ENCODE results near the gene INO80B. TPM values are rescaled to one million over a fixed set of nuclear protein-coding genes. Genes with fewer than 3 reads are reported as not detected.
"Not testable (repeated sequence)": the region's sequence is repeated elsewhere in the genome, so short reads cannot be mapped to it uniquely, and the experiment has no call there.

Gene INO80B
- total and polyA plus RNA-seq, 4 experiments from 2014 or later, result 4.6 to 82.8 (median 42.0) TPM

- DNase-seq; H3K9me3 Mint-ChIP-seq; H3K36me3 ChIP-seq (ENCODE audit: insufficient read depth, low read length); H3K27me3 Mint-ChIP-seq; H3K27me3 ChIP-seq (ENCODE audit: insufficient read depth, low read length); H3K9me3 ChIP-seq (ENCODE audit: control insufficient read depth in 1 of 2, low read length in 2 of 2): not testable (repeated sequence)
- peaks cover 6 to 11% of the 10 kb centered on the region in 2 donors for H3K36me3 Mint-ChIP-seq
- H3K4me3 Mint-ChIP-seq, result peak overlapping the region; percentile 96 to 100 (median 98)
- H3K4me1 ChIP-seq (ENCODE audit: insufficient read depth, low read length), result peaks cover 13% of the 10 kb centered on the region
- ChIA-PET POLR2A (ENCODE audit: partially characterized antibody) (interaction anchor here (0.8 to 4.7 kb wide), 12 partner anchors 12 to 171 kb away, joined by 4 to 72 read pairs (median 8); partner anchors contain the start of genes AUP1, CCDC142, DQX1 and HTRA2), CTCF (ENCODE audit: partially characterized antibody) (interaction anchor here (0.7 to 2.2 kb wide), 5 partner anchors 33 to 111 kb away, joined by 3 to 6 read pairs (median 5); partner anchors contain the start of genes INO80B and PCGF1)
- peak overlapping the region; percentile 88 to 100 (median 99) for H3K27ac Mint-ChIP-seq
- H3K4me3 ChIP-seq (ENCODE audit: low read length in 2 of 2), result peak overlapping the region in 1 of 2 donors; percentile 88
- H3K27ac ChIP-seq (ENCODE audit: low read depth, low read length), result peak overlapping the region; percentile 93
- H3K4me1 Mint-ChIP-seq, result peaks cover 13 to 36% (median 22%) of the 10 kb centered on the region in 4 donors
- intact Hi-C loops (cut with micrococcal nuclease), result loop anchor here (1.0 kb wide), 6 partner anchors 28 to 683 kb away; partner anchors contain the start of genes AUP1, DGUOK, HTRA2 and TPRKB
These were observed 34.3 kb upstream of the INO80B start for GRCh38 chr2:74420443-74421103.

GRCh38 chr2:74421221-74421870 lies 33.5 kb upstream of the INO80B start, which contains the start of the genes C2orf81 and WDR54:
TSS of gene C2orf81 (minus strand) at chr2:74421619. CDS start at chr2:74421560, 59 bp downstream.
TSS of gene WDR54 (plus strand) at chr2:74421730. CDS start at chr2:74422154, 424 bp downstream.
- H3K4me3 ChIP-seq (ENCODE audit: low read length in 2 of 2), result peak within 1 kb of the TSS; percentile 76 to 88
- peaks cover 12 to 30% (median 21%) of the 10 kb centered on the region in 4 donors for H3K4me1 Mint-ChIP-seq
- peaks cover 11% of the 10 kb centered on the region for H3K4me1 ChIP-seq (ENCODE audit: insufficient read depth, low read length)
- H3K27ac Mint-ChIP-seq, result peak within 1 kb of the TSS; percentile 88 to 100 (median 99)
- peak; percentile 91 to 96 (median 95) for DNase-seq
- H3K9me3 ChIP-seq (ENCODE audit: control insufficient read depth in 1 of 2, low read length in 2 of 2), result no peaks in the 10 kb centered on the region
- peak within 1 kb of the TSS; percentile 93 for H3K27ac ChIP-seq (ENCODE audit: low read depth, low read length)
- no peaks in the 10 kb centered on the region for H3K27me3 Mint-ChIP-seq
- H3K36me3 Mint-ChIP-seq, result peaks cover 9 to 13% of the 10 kb centered on the region in 2 donors
- intact Hi-C loops (cut with micrococcal nuclease), result loop anchor here (1.0 kb wide), 6 partner anchors 29 to 684 kb away; partner anchors contain the start of genes AUP1, DGUOK, HTRA2 and TPRKB
- H3K9me3 Mint-ChIP-seq, result no peaks in the 10 kb centered on the region
- no peaks in the 10 kb centered on the region for H3K27me3 ChIP-seq (ENCODE audit: insufficient read depth, low read length)
- ChIA-PET CTCF (ENCODE audit: partially characterized antibody) (interaction anchor here (0.7 to 2.2 kb wide), 5 partner anchors 32 to 111 kb away, joined by 3 to 6 read pairs (median 5); partner anchors contain the start of genes INO80B and PCGF1), POLR2A (ENCODE audit: partially characterized antibody) (interaction anchor here (0.8 to 4.7 kb wide), 14 partner anchors 11 to 494 kb away, joined by 3 to 72 read pairs (median 8); partner anchors contain the start of genes AUP1, CCDC142, DQX1 and HTRA2)
- H3K36me3 ChIP-seq (ENCODE audit: insufficient read depth, low read length), result no peaks in the 10 kb centered on the region
- H3K4me3 Mint-ChIP-seq, result peak within 1 kb of the TSS; percentile 96 to 100 (median 98)

- Mint-ChIP-seq H3K36me3 (peaks cover 9 to 16% of the 10 kb centered on the region in 2 donors), H3K27me3 (no peaks in the 10 kb centered on the region), H3K27ac (peak overlapping the region; percentile 87 to 100 (median 92)), H3K4me3 (peak overlapping the region in 7 of 8 donors; percentile 12 to 100 (median 98)), H3K4me1 (peaks cover 12 to 30% (median 21%) of the 10 kb centered on the region in 4 donors), H3K9me3 (peaks cover 0 to 1% (median 0%) of the 10 kb centered on the region in 8 donors)
- Histone ChIP-seq H3K4me1 (ENCODE audit: insufficient read depth, low read length) (peaks cover 11% of the 10 kb centered on the region), H3K9me3 (ENCODE audit: control insufficient read depth in 1 of 2, low read length in 2 of 2) (no peaks in the 10 kb centered on the region), H3K27me3 (ENCODE audit: insufficient read depth, low read length) (no peaks in the 10 kb centered on the region), H3K36me3 (ENCODE audit: insufficient read depth, low read length) (no peaks in the 10 kb centered on the region), H3K27ac (ENCODE audit: low read depth, low read length) (no peak overlapping the region), H3K4me3 (ENCODE audit: low read length in 2 of 2) (no peak overlapping the region)
- intact Hi-C loops (cut with micrococcal nuclease), result no loop called here
- ChIA-PET POLR2A (ENCODE audit: partially characterized antibody) (interaction anchor here (1.1 to 4.7 kb wide), 3 partner anchors 31 to 33 kb away, joined by 4 to 72 read pairs (median 34); partner anchors contain the start of genes INO80B and WBP1), CTCF (ENCODE audit: partially characterized antibody) (no interaction called here)
- DNase-seq, result no peak
These were observed 31.4 kb upstream of the INO80B start for GRCh38 chr2:74423231-74424095.

GRCh38 chr2:74424139-74424992 lies 30.5 kb upstream of the INO80B start:
- H3K27me3 ChIP-seq (ENCODE audit: insufficient read depth, low read length), result no peaks in the 10 kb centered on the region
- H3K27me3 Mint-ChIP-seq, result no peaks in the 10 kb centered on the region
- peaks cover 11% of the 10 kb centered on the region for H3K4me1 ChIP-seq (ENCODE audit: insufficient read depth, low read length)
- H3K36me3 ChIP-seq (ENCODE audit: insufficient read depth, low read length), result no peaks in the 10 kb centered on the region
- no peak overlapping the region for H3K27ac ChIP-seq (ENCODE audit: low read depth, low read length)
- H3K9me3 ChIP-seq (ENCODE audit: control insufficient read depth in 1 of 2, low read length in 2 of 2), result no peaks in the 10 kb centered on the region
- peaks cover 12 to 30% (median 21%) of the 10 kb centered on the region in 4 donors for H3K4me1 Mint-ChIP-seq
- ChIA-PET CTCF (ENCODE audit: partially characterized antibody) (interaction anchor here (0.6 to 1.1 kb wide), 3 partner anchors 15 to 165 kb away, joined by 3 read pairs; no protein-coding TSS in a partner anchor), POLR2A (ENCODE audit: partially characterized antibody) (interaction anchor here (1.1 to 4.7 kb wide), 2 partner anchors 30 to 33 kb away, joined by 4 to 34 read pairs; partner anchors contain the start of gene INO80B)
- H3K36me3 Mint-ChIP-seq, result peaks cover 9 to 16% of the 10 kb centered on the region in 2 donors
- intact Hi-C loops (cut with micrococcal nuclease), result no loop called here
- peak overlapping the region in 4 of 7 donors; percentile 14 to 80 (median 62) for H3K27ac Mint-ChIP-seq
- H3K4me3 Mint-ChIP-seq, result no peak overlapping the region
- H3K4me3 ChIP-seq (ENCODE audit: low read length in 2 of 2), result no peak overlapping the region
- no peak for DNase-seq
- peaks cover 0 to 1% (median 0%) of the 10 kb centered on the region in 8 donors for H3K9me3 Mint-ChIP-seq

GRCh38 chr2:74424995-74425406 lies 29.9 kb upstream of the INO80B start:
- no peaks in the 10 kb centered on the region for H3K27me3 ChIP-seq (ENCODE audit: insufficient read depth, low read length)
- peaks cover 0 to 1% (median 0%) of the 10 kb centered on the region in 8 donors for H3K9me3 Mint-ChIP-seq
- H3K9me3 ChIP-seq (ENCODE audit: control insufficient read depth in 1 of 2, low read length in 2 of 2), result no peaks in the 10 kb centered on the region
- no peak for DNase-seq
- ChIA-PET CTCF (ENCODE audit: partially characterized antibody) (interaction anchor here (0.6 to 1.1 kb wide), 3 partner anchors 16 to 165 kb away, joined by 3 read pairs; no protein-coding TSS in a partner anchor), POLR2A (ENCODE audit: partially characterized antibody) (interaction anchor here (0.5 kb wide), 1 partner anchor 25 kb away, joined by 3 read pairs; no protein-coding TSS in a partner anchor)
- H3K4me1 Mint-ChIP-seq, result peaks cover 12 to 27% (median 19%) of the 10 kb centered on the region in 4 donors
- peak overlapping the region in 2 of 7 donors; percentile 14 to 73 for H3K27ac Mint-ChIP-seq
- no peaks in the 10 kb centered on the region for H3K27me3 Mint-ChIP-seq
- H3K4me1 ChIP-seq (ENCODE audit: insufficient read depth, low read length), result peaks cover 11% of the 10 kb centered on the region
- intact Hi-C loops (cut with micrococcal nuclease), result no loop called here
- no peak overlapping the region for H3K27ac ChIP-seq (ENCODE audit: low read depth, low read length)
- no peaks in the 10 kb centered on the region for H3K36me3 ChIP-seq (ENCODE audit: insufficient read depth, low read length)
- H3K4me3 Mint-ChIP-seq, result peak overlapping the region in 1 of 8 donors; percentile 40
- no peak overlapping the region for H3K4me3 ChIP-seq (ENCODE audit: low read length in 2 of 2)
- H3K36me3 Mint-ChIP-seq, result peaks cover 9 to 16% of the 10 kb centered on the region in 2 donors
